Stimulated activated naive CD8-positive, alpha-beta T cell treated with anti-CD3 and anti-CD28 coated beads, Interleukin-15, amount 100 ng/mL, for 72 hours (primary cell): Measurements from ENCODE around the gene ZNF629.

Experiments
- ATAC-seq: fragments of 150-1000 bp; cut with Tn5 transposase; 2 replicates; pipeline ENCODE4 v1.10.0; 2021; ENCODE audit warnings: mild to moderate bottlenecking, moderate library complexity
- DNase-seq, 2 donors: peaks; one replicate each; pipeline ENCODE4 v3.0.0; 2021 to 2022
- H3K27ac Mint-ChIP-seq, 2 donors: one replicate each; pipeline ENCODE4 v1.8.0; 2022; ENCODE audit warnings: mild to moderate bottlenecking in 2 of 2, mixed read lengths in 2 of 2, moderate library complexity in 2 of 2
- H3K27me3 Mint-ChIP-seq: one replicate; pipeline ENCODE4 v1.8.0; 2022; ENCODE audit warnings: mixed read lengths
- H3K4me1 Mint-ChIP-seq: one replicate; pipeline ENCODE4 v1.8.0; 2022; ENCODE audit warnings: mild to moderate bottlenecking, mixed read lengths
- H3K4me3 Mint-ChIP-seq, 2 donors: one replicate each; pipeline ENCODE4 v1.8.0; 2022; ENCODE audit warnings: mild to moderate bottlenecking in 2 of 2, mixed read lengths in 2 of 2, moderate library complexity in 1 of 2
- H3K9me3 Mint-ChIP-seq, 2 donors: one replicate each; pipeline ENCODE4 v1.8.0; 2022; ENCODE audit warnings: mixed read lengths in 2 of 2

The ZNF629 gene

GRCh38 chr16:30762991-30763725, 23.8 kb downstream of the ZNF629 start:
- DNase-seq (no peak), ATAC-seq (no peak)
- Mint-ChIP-seq H3K27me3 (no peaks in the 10 kb centered on the region), H3K27ac (peak overlapping the region; percentile 90 to 92), H3K4me3 (peak overlapping the region; percentile 84 to 89), H3K4me1 (peaks cover 27% of the 10 kb centered on the region), H3K9me3 (no peaks in the 10 kb centered on the region)

DNA sequence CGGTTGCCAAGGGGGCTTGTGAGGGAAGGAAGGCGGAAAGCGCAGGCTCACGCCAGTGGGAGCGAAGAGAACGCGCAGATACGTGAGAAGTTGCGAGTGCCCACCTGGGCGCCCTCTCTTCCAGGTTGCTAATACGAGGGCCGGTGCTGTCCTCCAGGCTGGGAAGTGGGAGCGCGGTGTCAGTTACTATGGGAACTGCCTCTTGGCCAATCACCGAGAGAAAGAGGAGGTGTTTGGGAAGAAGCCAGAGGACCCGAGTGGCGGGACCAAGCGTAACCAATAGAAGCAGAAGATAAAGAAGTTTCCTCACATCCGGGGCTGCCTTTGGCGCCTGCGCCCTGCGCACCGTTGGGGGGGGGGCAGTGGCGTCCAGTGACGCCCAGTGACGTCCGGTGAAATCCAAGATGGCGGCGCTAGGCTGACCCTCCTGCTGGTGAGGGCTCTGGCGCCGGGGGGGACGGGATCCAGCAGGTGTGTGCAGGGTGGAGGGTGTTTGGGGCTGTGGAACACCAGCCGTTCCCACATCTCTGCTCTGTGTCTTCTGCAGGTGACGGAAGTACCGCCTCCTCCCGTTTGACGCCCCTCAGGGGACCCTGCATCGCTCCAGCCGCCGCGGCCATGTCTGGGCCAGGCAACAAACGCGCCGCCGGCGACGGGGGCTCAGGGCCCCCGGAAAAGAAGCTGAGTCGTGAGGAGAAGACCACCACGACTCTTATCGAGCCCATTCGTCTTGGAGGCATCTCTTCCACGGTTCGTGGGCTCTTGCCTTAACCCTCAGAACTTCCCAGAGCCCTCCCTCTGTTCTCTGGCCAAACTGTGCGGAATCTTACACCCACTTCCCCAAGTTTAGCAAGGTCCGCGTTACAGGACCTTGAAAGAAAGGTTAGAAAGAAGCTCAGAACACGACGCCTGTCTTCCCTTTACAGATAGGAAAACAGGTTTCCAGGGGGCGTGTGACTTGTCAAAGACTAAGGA, 24.8 kb downstream of the ZNF629 start, which contains the start of the genes CFAP119 and RNF40:
Gene CFAP119, minus strand, starts transcription at position 135 of the 975 bp plus-strand sequence. CDS start 314 bp downstream, outside the sequence.
Gene RNF40, plus strand, starts transcription at position 395 of the 975 bp plus-strand sequence. Its CDS starts 224 bp downstream, at position 619.
- Mint-ChIP-seq H3K27me3 (no peaks in the 10 kb centered on the region), H3K4me3 (peak within 1 kb of the TSS; percentile 84 to 89)
- peak; percentile 96 for ATAC-seq

GRCh38 chr16:30761427-30761927, 25.5 kb downstream of the ZNF629 start:
- Mint-ChIP-seq H3K9me3 (no peaks in the 10 kb centered on the region), H3K4me3 (peak overlapping the region; percentile 84 to 89), H3K27ac (peak overlapping the region; percentile 56 to 63), H3K4me1 (peaks cover 27% of the 10 kb centered on the region), H3K27me3 (no peaks in the 10 kb centered on the region)
- ATAC-seq = peak; percentile 70
- DNase-seq = peak; percentile 26 to 53

More for the DNA sequence above, 24.8 kb downstream of the ZNF629 start, which contains the start of the genes CFAP119 and RNF40:
- Mint-ChIP-seq H3K27ac (peak within 1 kb of the TSS; percentile 90 to 92), H3K4me1 (peaks cover 27% of the 10 kb centered on the region), H3K9me3 (no peaks in the 10 kb centered on the region)
- DNase-seq = peak; percentile 90 to 93

DNA sequence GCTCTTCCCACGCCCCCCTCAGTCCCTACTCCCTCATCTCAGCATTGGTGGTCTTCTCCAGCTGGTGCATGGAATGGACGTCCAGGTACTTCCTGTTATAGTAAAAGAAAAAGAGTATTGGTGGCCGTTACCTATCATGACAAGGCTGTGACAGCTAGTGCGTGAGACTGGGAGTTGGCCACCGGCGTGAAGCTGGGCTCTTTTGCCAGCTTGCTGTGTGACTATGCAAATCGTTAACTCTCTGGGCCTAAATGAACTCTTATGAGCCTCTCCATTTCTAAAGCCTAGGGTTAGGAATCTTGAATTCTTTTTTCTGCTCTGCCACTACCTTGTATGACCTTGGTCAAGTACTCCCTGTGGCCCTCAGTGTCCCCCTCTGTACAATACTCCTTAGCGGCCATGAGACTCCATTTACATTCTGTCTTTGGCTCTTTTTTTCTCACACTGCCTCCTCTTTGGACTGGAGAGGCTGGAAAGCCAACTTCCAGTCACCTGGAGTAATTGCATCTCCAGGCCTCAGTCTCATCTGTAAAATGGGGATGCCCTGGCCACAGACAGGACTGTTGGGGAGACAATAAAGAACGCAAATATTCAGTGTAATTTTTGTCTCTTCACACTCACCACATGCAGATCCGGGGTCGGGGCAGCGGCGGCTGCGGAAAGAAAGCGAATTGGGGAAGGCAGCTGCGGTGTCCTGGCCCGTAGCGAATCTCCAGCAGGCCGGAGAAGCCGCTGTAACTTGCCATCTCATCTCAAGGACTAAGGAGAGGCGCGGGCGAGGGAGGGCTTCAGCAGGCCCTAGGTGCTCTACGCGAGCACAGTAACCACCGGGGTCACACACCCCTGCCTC, 26.2 kb downstream of the ZNF629 start:
- Mint-ChIP-seq H3K27ac (peak overlapping the region; percentile 56 to 63), H3K4me1 (peaks cover 27% of the 10 kb centered on the region), H3K27me3 (no peaks in the 10 kb centered on the region), H3K4me3 (peak overlapping the region; percentile 84 to 89), H3K9me3 (no peaks in the 10 kb centered on the region)
- no peak for ATAC-seq
- no peak for DNase-seq

DNA sequence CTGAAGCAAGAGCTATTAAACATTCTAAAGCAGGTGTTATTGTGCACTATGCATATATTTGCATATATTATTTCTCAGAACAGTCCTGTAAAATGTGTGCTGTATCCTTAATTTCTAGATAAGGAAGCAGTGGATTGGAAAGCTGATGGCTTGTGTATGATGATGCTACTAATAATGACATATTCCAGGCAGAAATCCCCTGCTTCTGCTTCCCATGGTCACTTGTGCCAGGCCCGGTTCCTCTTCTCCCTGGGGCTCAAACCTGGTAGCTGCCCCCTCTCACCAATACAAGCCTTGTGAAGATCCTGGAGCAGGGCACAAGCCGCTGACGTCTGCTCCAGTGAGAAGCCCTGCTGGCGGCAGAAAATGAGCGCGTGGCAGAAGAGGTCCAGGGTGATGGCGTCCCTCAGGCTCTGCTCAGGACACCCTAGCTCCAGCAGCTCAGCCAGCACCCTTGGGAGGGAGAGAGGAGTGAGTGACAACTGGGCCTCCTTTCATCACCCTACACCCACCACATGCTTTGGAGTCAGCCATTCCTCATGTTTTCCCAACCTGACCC, 26.9 kb downstream of the ZNF629 start:
- no peak overlapping the region for H3K27ac Mint-ChIP-seq
- H3K27me3 Mint-ChIP-seq = no peaks in the 10 kb centered on the region
- H3K4me3 Mint-ChIP-seq = no peak overlapping the region
- H3K9me3 Mint-ChIP-seq = no peaks in the 10 kb centered on the region
- no peak for ATAC-seq
- DNase-seq = no peak
- H3K4me1 Mint-ChIP-seq = peaks cover 27% of the 10 kb centered on the region

DNA sequence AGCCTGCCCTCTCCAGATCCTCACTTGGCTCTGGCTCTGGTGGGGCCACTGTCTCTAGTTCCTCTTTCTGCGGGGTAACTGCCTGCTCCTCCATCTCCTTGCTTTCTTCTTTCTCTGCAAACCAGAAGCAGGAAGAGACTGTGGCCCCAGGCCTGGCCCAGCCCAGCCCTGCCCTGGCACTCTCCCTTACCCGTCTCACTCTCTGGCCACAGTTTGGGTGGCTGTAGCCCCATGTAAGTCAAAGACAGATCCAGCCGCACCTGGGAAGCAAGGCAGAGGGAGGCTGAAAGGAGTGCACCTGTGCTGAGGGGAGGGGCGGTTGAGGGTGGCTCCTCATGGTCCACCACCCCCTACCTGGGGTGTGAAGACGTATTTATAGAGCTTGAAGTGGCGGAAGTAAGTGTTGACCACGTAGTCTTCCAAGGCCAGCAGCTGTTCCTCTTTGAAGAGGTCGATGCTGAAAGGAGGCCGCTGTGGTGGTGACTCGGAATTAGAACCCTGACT, 28.0 kb downstream of the ZNF629 start:
- Mint-ChIP-seq H3K4me3 (no peak overlapping the region), H3K27ac (peak overlapping the region in 1 of 2 donors; percentile 48), H3K9me3 (no peaks in the 10 kb centered on the region), H3K27me3 (no peaks in the 10 kb centered on the region), H3K4me1 (peaks cover 26% of the 10 kb centered on the region)
- DNase-seq = no peak
- no peak for ATAC-seq

DNA sequence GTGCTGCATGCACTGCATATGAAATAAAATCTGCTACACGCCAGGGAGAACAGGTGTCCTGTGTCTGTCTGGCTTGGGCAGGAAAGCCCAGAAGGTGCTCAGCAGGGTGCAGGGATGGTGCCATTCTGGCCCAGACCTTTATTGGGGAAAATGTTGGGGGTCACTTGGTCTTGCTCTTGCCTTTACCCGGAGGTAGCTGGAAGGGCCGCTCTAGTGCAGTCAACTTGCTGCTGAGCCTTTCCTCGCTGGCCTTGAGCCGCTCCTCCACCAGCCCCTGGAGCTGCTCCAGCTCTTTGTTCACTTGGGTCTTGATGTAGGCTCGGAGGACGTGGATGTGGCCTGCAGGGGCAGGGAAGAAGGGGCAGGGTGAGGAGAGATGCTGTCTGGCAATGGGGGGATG, 29.7 kb downstream of the ZNF629 start:
- Mint-ChIP-seq H3K4me1 (peaks cover 13% of the 10 kb centered on the region), H3K27me3 (no peaks in the 10 kb centered on the region), H3K9me3 (no peaks in the 10 kb centered on the region), H3K27ac (peak overlapping the region in 1 of 2 donors; percentile 38), H3K4me3 (no peak overlapping the region)
- DNase-seq (no peak), ATAC-seq (no peak)

GRCh38 chr16:30756781-30757100, 30.3 kb downstream of the ZNF629 start:
- ATAC-seq = no peak
- no peaks in the 10 kb centered on the region for H3K27me3 Mint-ChIP-seq
- H3K27ac Mint-ChIP-seq = no peak overlapping the region
- H3K9me3 Mint-ChIP-seq = no peaks in the 10 kb centered on the region
- no peak for DNase-seq
- peaks cover 13% of the 10 kb centered on the region for H3K4me1 Mint-ChIP-seq
- H3K4me3 Mint-ChIP-seq = no peak overlapping the region

DNA sequence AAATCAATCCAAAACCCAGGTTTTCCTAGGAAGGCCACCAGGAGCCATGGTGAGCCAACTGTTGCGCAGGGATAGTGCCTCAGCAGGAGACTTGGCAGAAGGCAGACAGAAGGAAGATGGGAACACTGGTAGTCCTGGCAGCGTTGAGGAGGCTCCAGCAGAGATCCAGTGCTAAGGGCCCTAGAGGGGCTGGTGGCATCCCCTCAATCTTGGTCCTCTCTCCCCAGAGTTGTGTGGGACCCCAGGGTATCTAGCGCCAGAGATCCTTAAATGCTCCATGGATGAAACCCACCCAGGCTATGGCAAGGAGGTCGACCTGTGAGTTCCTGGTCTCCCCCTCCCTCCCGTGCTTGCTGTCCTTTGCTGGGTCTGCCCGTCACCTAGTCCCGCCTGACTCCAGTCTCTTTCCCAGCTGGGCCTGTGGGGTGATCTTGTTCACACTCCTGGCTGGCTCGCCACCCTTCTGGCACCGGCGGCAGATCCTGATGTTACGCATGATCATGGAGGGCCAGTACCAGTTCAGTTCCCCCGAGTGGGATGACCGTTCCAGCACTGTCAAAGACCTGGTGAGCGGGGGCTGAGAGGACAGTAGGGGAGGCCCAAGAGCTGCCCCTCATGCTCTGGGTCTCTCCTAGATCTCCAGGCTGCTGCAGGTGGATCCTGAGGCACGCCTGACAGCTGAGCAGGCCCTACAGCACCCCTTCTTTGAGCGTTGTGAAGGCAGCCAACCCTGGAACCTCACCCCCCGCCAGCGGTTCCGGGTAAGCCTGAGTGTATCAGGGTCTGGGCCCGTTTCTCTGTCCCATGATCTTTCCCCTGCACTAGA, 30.8 kb downstream of the ZNF629 start:
- Mint-ChIP-seq H3K27ac (no peak overlapping the region), H3K4me3 (no peak overlapping the region), H3K27me3 (no peaks in the 10 kb centered on the region), H3K4me1 (peaks cover 11% of the 10 kb centered on the region), H3K9me3 (no peaks in the 10 kb centered on the region)
- DNase-seq (no peak), ATAC-seq (peak; percentile 17)

DNA sequence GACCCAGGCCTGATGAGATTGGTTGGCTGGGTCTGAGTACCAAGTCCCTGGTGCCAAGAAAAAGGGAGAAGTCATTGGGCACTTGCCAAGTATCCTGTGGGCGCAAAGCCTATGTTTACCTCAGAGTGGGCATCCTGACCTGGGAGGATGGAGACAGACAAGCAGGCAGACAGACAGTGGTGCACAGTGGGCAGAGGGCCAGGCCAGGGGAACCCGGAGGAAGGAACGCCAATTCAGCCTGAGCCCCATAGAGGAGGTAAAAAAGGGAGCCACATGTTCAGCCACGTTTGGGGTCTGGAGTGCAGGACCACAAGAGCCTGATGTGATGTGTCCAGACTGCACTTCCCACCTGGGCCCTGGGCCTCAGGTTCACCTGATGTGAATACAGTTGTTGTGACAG, 33.4 kb downstream of the ZNF629 start:
- H3K4me3 Mint-ChIP-seq = no peak overlapping the region
- H3K27me3 Mint-ChIP-seq = no peaks in the 10 kb centered on the region
- H3K27ac Mint-ChIP-seq = no peak overlapping the region
- H3K4me1 Mint-ChIP-seq = peaks cover 20% of the 10 kb centered on the region
- ATAC-seq = no peak
- no peaks in the 10 kb centered on the region for H3K9me3 Mint-ChIP-seq
- DNase-seq = no peak

DNA sequence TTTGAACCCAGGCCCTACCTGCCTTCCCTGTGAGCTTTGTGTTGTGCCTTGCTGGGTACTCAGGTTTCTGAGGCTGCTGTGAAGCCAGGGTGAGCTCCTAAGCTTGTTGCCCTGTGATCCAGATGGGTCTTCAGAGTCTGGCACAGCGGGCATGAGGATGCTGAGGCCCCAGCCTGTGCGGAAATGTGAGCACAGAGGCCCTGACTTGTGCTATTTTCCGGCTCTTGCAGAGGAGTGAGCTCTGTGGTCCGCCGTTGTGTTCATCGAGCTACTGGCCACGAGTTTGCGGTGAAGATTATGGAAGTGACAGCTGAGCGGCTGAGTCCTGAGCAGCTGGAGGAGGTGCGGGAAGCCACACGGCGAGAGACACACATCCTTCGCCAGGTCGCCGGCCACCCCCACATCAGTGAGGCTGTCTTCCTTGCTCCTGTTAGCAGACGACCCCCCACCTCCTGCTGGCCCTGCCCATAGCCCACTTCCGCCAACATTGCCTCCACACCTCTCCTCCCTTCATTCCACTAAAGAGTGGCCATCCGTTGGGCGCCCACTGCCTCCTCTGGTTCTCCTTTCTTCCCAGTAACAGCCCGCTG, 36.0 kb downstream of the ZNF629 start:
- DNase-seq (no peak), ATAC-seq (no peak)
- no peaks in the 10 kb centered on the region for H3K9me3 Mint-ChIP-seq
- peaks cover 35% of the 10 kb centered on the region for H3K4me1 Mint-ChIP-seq
- H3K27me3 Mint-ChIP-seq = no peaks in the 10 kb centered on the region
- H3K4me3 Mint-ChIP-seq = no peak overlapping the region
- no peak overlapping the region for H3K27ac Mint-ChIP-seq

DNA sequence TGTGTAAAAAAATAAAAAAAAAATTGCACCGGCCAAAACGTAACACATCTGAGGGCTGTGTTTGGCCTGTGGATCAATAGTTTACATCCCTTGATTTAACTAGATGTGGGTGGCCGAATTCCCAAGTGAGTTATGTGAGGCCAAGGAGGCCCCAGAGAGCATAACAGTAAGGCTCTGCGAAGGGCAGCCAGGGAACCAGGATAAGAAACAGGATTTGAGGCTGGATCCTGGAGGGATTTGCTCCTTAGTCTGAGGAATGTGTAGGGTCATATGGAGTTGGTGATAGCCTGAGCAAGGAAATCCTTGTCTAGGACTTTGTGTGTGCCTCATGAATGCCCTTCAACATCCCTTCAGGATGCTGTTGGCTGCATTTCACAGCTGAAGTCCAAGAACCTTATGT, 36.8 kb downstream of the ZNF629 start:
- DNase-seq (no peak), ATAC-seq (no peak)
- no peak overlapping the region for H3K27ac Mint-ChIP-seq
- H3K27me3 Mint-ChIP-seq = no peaks in the 10 kb centered on the region
- no peak overlapping the region for H3K4me3 Mint-ChIP-seq
- peaks cover 35% of the 10 kb centered on the region for H3K4me1 Mint-ChIP-seq
- no peaks in the 10 kb centered on the region for H3K9me3 Mint-ChIP-seq

DNA sequence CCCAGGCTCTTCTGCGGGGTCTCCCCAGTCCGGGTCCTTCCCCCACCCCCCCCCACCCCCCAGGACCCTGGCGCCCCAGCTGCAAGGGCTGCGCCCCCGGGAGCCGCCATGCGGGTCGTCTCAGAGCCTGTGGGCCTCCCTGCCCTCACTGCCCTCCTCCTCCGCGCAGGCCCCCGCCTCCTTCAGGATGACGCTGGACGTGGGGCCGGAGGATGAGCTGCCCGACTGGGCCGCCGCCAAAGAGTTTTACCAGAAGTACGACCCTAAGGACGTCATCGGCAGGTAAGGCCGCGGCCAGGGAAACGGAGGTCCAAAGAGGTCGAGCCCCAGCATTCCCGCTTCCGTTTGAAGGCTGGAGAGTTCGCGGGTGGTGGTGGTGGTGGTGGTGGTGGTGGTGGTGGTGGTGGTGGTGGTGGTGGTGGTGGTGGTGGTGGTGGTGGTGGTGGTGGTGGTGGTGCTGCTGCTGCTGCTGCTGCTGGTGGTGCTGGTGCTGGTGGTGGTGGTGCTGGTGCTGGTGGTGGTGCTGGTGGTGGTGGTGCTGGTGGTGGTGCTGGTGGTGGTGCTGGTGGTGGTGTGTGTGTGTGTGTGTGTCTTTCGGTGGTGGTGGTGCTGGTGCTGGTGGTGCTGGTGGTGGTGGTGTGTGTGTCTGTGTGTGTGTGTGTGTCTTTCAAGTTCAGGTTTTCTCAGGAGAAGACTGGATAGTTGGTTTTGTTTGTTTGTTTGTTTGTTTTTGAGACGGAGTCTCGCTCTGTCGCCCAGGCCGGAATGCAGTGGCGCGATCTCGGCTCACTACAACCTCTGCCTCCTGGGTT, 38.2 kb downstream of the ZNF629 start:
- H3K27me3 Mint-ChIP-seq = no peaks in the 10 kb centered on the region
- peak overlapping the region; percentile 87 to 97 for H3K27ac Mint-ChIP-seq
- H3K4me3 Mint-ChIP-seq = peak overlapping the region; percentile 97 to 98
- ATAC-seq = peak; percentile 45
- H3K4me1 Mint-ChIP-seq = peaks cover 35% of the 10 kb centered on the region
- no peak for DNase-seq
- H3K9me3 Mint-ChIP-seq = no peaks in the 10 kb centered on the region
